SKM-1 treated with dmso at 0.1 percent for 144 hours (cell line): ENCODE measurements around the gene JUND.
"Not testable (repeated sequence)": the region's sequence is repeated elsewhere in the genome, so short reads cannot be mapped to it uniquely, and the experiment has no call there.

Source experiments
- DNase-seq: peaks from one replicate; lab custom pipeline; 2025; ENCODE audit not compliant: unreplicated experiment; lab: John Stamatoyannopoulos, UW

The JUND gene

DNA sequence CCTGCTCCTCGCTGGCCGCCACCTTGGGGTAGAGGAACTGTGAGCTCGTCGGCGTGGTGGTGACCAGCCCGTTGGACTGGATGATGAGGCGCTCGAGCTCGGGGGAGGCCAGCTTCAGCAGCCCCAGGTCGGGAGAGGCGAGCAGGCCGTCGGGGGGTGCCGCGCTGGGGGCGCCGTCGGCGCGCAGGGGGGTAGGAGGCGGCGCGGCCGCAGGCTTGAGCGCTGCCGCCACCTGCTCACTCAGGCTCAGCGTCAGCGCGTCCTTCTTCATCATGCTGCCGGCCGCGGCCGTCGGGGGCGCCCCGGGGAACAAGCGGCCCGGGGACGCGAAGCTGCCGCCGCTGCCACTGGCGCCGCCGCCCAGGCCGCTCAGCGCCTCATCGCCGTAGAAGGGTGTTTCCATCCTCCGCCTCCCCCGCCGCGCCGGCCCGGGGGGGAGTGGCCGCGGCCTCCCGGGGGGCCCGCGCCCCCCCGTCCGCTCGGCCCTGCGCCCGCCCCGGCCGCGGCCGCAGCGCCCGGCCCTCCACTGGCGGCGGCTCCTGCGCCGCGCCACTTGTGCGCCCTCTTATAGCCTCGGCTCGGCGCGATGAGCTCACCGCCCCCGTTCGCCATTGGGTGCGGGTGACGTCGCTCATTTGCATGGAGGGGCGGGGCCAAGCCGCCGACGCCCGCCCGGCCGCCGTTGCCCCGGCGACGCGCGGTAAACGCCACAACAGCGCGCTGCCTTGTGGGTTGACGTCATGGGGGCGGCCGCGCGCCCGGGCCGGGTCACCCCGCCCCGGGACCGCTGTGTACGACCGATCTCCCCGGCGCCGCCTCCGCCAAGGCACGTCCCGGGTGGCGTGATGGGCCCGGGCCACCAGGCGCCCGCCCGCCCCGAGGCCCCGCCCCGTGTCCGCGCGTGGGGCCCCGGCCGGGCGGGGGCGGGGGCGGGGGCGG is at the start of gene JUND:
Gene JUND, minus strand, starts transcription at position 541 of the 939 bp plus-strand sequence. Its CDS starts 138 bp downstream, at position 403.
- DNase-seq: peak; percentile 93

DNA sequence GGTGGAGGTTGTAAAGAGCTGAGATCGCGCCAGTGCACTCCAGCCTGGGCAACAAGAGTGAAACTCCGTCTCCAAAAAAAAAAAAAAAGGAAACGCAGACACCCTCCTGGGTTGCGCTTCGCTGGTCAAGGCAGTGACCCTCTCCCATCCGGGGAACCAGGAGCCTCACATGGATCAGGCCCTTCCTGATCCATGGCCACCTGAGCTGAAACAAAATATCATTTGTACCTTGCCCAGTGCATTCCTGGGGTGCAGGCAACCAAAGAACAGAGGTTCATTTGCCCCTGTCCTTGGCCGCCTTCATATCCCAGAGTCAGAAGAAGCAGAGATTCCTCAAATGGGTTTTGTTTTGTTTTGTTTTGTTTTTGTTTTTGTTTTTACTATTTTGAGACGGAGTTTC is 49.4 kb upstream of the JUND start:
- DNase-seq: no peak

DNA sequence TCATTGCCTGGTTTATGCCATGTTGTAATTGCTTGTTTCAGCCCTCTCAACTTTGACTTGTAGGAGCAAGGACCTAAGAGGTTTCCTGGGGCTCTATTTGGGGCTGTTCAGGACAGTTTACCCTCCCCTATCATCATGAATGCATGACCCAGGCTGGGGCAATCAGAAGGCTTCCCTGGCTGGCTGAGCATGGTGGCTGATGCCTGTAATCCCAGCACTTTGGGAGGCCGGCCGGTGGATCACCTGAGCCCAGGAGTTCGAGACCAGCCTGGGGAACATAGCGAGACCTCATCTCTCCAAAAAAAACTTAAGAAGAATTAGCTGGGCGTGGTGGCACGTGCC is 47.6 kb upstream of the JUND start:
- no peak for DNase-seq

DNA sequence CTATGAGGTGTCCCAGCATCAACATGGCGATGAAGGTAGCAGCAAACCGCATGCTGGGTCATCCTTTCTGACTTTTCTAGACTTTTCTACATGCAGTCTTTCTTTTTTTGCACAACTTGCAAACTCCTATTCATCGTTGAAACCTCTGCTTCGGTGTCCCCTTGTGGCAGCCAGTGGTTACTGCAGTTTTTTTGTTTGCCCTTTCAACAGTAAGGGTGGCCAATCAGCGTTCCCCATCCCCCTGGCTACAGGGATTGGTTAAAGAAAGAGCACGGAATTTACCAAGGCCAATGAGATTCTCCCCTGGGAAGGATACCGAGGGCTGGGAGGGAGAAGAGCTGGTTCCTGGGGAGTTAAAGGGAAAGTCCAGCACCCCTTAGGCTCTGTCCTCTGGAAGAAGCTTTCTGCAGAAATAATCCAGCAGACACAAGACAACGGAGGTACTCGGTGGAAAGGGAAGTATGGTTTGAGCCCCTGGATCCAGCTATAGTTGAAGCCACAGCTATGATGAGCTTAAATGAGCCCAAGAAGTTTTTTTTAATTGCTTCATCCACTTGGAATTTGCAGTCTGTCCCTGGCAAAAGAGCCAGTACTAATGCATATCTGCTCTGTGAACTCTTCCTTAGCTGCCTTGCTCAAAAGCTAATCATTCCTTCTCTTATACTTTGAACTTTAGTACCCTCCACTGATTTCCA is 47.1 kb upstream of the JUND start:
- DNase-seq: peak; percentile 96

DNA sequence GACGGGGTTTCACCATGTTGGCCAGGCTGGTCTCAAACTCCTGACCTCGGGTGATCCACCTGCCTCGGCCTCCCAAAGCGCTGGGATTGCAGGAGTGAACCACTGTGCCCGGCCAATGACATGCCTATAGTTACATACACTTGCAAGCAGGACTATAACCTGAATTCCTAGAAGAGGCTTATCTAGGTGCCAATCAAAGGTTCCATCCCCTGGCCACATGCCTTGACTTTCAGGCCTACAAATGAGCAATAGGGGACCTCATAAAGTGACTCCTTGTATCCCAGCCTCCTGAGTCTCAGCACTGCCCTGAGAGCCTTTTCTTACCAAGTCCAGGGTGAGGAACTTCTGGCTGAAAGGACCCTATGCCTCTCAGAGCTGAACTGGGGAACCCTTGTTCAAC is 45.4 kb upstream of the JUND start:
- no peak for DNase-seq

DNA sequence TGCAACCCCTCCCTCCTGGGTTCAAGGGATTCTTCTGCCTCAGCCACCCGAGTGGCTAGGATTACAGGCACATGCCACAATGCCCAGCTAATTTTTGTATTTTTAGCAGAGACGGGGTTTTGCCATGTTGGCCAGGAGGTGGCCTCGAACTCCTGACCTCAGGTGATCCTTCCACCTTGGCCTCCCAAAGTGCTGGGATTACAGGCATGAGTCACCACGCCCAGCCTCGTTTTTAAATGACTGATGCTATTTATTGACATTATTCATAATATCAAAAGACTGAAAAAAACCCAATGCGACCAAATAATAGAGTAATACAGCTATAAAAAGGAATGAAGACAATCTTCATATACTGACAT is 42.9 kb upstream of the JUND start:
- not testable (repeated sequence) for DNase-seq

DNA sequence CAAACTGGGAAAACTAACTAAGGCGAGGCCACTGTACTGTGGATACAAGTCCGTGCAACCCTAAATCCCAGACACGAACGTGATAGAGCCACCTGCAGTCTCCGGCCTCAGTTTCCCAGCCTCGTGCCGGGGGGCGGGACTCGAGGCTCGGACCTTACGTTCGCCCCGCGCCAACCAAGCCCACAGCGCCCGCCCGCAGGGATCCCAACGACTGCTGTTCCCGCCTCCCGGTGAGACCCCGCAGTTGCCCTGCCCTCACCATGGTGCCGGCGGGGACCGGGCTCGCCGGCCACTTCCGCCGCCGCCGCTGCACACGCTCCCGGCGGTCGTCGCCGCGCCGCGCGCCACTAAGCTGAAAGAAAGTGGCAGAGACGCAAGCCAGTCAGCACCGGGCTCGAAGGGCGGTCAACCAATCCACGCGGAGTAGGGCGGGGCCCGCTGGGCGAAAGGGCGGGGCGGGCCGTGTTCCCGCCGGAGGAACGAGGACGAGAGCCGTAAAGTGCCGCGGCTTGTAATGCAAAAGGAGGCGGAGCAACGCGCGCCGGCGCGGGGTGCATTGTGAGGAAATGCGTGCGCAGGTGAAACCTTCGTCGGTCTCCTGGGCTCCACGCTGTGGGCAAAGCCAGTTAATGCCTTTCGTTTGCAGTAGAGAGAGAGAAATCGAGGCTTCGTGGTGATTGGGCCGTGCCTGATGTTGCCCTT is 41.5 kb upstream of the JUND start, which contains the start of gene LSM4:
Gene LSM4, minus strand, starts transcription at position 318 of the 702 bp plus-strand sequence. Its CDS starts 56 bp downstream, at position 262.
- DNase-seq: peak; percentile 96

DNA sequence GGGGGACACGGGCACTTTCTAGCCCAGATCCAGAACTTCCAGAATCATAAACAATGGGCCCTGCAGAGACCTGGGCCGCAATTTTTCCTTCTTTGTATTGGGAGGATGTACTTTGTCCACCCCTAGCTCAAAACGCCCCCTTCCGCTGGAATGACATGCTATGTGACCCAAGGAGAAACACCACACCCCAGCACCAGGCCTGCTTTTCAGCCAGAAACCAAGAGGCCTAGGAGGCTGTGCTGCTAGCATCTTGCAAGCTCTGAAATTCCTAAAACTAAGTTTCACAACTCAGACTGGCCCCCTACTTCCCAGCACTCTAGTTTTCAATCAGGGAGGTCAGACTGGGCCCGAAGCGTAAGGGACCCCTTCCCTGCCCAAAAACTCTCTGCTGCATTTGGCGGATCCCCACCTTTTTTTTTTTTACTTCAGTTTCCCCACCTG is 40.9 kb upstream of the JUND start:
- peak; percentile 18 for DNase-seq

DNA sequence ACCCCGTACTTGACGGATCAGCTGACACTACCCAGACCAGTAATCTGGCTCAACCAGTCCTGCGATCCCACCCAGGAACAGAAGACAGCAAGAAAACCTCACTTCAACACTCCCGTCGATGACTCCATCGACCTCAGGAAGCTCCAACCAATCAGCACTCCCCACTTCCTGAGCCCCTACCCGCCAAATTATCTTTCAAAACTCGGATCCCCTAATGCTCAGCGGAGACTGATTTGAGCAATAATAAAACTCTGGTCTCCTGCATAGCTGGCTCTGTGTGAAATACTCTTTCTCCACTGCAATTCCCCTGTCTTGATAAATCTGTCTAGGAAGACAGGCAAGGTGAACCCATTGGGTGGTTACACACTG is 40.3 kb upstream of the JUND start:
- DNase-seq: no peak

DNA sequence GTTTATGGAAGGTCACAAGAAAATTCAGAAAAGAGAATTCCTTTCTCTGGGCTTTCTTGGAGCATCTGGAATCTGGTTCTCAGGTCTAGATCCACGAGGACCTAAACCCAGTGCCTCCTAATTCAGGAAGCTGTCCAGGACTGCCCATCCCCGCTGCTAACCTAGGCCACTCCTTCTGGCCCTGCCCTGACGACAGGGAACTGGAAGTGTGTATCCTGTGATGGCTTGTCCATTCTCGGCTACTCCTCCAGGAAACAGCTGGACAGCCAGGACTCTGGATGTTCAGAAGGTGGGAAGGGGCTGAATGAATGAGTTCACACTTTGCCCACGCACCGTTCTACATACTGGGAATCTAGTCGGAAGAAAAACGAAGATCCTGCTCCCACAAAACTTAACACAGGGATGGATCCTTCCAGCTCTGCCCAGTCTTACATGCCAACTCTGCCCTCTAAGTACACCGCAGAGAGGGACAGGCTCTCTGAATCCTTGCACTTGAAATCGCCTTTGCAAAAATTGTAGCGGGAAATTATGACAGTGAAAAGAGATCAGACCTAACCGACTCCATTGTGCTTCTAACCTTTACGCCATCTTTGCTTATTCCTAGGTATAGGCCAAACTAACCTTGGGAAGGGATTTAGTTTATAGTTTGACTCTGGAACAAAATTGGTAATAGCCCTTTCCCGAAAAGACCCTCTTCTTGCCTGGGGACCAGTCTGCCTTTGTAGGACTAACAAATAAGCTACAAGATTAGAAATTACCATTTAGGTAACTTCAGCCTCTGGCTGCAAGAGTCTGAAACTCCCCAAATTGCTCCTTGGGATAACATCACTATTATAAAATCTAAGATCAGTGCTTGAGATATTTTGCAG is 39.7 kb upstream of the JUND start:
- no peak for DNase-seq

DNA sequence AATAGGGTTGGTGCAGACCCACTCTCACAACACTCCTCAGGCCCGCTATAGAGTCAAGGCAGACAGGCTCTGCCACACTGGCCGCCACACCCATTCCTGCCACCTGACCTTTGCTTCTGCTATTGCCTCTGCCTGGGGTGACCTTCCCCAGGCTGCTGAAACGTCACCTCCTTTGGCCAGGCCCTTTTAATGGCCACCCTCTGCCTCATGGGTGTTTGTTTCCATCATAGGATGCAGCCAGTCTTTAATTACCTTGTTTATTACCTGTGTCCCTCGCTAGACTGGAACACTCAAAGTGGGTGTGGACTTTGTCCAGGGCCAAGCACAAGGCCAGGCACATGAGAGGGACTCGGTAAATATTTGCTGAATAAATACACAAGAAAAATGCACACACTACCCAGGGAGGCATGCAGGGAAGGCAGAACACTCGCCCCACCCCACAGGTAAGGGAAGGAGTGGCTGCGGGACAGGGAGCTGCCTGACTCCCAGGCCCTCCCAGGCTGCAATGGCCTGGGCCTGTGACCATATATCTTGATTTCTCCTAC is 38.2 kb upstream of the JUND start:
- DNase-seq: no peak

DNA sequence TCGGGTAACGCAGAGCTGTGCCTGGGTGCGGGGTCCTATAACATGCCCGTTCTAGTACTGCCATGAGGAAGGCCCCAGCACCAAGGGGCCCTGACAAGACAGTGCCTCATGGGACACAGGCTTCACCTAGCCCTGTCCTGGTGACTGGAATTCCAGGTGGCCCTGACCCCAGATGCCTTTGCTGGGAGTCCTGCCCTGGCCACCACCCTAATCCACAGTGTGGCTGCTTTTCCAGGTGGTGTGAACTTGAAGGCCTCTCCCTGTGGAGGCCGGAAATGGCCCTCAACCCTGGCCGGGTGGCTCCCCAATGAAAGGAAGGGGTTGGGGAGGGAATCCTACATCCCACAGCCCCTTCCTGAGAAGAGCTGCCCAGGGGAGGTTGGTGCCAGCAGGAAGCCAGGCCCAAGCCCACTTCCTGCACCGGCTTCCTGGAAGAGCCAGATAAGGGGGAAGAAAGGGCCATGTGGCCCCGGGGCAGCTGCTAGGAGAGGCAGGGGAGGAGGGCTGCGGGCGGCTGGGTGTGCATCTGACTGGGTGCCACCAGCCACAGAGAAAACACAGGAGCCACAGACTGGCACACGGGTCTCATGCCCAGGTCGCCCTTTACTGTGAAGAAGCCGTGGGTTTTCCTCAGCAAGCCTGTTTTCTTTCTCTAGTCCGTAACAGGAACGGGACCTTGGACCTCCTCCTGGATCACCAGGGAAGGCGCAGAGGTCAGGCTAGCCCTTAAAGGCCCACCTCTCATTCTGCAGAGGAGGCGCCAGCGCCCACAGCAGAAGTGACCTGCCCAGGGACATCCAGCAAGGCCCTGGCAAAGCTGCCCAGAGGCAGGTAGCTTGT is 36.8 kb upstream of the JUND start:
- peak; percentile 8 for DNase-seq

DNA sequence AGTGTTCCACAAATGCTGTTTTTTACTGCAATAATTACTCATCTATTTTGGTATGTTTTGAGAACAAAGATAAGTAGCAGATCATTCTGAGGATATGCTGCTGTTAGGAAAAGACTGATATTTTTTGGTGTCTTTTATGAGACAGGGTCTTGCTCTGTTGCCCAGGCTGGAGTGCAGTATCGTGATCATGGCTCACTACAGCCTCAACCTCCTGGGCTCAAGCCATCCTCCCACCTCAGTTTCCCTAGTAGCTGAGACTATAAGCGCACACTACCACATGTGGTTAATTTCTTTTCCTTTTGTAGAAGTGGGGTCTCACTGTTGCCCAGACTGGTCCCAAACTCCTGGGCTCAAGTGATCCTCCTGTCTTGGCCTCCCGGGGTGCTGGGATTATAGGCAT is 32.0 kb upstream of the JUND start:
- DNase-seq: no peak

DNA sequence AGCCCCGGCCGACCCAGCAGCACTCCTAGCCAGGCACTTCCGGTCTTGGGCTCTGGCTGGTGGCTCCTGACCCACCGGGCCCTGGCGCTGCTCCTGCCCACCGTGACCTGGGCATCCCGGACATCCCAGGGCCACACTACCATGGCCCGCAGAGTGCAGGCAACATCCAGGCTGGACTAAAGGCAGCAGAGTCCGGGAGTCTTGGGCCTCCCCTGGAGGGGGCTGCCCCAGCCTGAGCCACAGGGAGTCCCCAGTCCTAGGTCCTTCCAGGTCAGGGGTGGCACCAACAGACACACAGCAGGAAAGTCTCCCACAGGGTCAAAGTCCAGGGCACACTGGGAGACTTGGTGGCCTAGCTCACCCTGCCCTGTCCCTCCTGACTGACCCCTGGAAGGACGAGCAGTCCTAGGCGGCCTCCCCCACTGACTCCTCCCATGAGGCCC is 30.7 kb upstream of the JUND start:
- DNase-seq: no peak

DNA sequence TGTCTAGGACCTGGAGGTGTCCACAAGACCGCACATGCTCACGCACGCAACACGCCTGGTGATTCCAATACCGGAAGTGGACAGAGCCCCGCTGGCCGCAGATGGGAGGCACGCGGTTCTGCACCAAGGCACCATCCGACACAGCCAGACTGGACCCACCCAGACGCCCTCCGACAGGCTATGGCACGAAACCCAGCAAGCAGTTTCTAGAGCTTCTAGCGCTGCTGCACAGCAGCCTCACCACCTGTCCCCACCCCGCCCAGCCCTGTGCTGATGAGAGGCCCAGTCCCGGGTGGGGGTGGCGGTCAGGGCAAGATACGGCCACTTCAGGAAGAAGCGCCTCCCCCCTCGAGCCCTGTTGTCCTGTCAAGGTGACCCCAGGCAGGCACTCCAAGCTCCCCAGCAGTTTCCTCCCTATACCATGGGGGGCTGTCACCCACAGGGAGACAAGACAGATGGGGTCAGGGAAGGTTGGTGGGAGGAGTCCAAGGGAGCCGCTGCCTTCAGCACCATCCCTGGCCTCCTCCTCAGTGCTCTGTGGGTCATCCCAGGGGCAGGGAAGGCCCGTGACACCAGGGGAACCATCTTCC is 30.2 kb upstream of the JUND start:
- no peak for DNase-seq

DNA sequence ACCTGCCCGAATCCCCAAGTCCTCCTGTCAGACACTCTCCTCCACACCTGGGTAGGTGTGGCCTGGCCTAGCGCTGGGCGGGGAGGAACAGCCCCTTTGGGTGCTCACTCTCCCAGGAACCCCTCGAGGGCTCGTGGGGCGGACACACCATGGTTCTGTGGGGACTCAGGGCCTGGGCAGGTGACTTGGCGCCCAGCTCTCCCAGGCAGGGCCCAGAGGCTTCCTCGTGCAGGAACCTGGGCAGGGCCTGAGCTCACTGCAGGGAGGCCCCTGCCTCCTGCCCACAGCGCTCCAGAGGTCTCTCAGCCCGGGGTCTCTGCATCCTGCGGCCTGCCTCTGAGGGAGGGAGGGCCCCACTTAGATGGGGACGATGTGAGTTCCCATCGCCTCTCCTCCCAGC is 29.5 kb upstream of the JUND start:
- no peak for DNase-seq

DNA sequence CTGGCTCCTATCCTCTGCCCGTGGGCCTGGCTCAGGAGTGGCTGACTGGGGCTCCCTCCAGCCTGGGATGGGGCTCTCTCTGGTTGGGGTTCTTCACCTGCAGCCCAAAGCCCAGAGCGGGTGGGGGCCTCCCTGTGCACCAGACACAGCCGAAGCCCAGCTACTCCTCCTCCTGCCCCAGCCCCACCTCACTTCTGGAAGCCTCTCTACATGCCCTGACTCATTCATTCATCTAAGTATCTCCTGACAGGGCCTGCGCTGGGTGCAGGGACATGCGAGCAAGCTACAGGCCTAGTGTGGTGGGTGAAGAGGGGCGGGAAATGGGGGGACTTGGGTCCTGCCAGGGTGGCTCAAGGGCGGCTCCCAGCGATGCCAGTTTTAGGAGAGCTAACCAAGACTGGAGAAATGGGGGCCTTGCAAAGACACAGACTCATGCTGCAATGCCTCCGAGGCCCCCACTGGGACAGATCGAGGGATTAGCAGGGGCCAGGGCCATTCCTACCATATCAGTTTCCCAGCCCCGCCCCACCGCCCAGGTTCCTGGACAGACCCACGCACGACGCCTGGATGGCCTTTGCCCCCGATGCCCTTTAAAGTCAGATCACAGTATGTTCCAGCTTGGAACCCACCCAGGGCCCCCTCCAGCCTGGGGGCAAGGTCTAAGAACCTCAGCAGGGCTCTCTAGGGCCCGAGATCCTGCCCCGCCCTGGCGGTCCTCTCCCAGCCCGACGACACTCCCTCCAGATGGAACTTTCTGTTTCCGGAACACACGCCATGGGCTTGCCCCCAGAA is 28.9 kb upstream of the JUND start:
- DNase-seq: no peak

DNA sequence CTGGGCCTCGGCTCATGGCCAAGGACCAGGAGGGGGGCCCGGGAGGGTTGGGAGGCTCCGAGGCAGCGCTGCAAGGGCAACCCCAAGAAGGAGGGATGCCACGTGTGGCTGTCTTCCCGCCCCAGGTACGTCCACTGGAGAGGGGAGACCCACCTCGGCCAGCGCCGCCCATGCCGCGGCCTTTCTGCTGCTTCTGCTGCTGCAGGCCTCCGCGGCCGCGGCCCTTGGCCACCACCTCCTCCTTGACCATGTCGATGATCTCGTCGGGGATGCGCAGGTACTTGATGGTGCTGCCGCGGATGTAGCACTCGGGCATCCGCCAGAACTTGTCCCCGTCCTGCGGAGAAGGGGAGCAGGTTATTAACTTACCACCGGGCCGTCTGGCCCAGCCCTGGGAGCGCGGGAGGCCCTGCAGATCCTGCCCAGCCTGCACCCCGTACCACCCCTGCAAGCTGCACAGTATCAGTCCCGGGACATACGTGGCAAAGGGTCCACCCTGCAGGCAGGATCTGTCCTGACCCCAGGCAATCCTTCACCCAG is 28.2 kb upstream of the JUND start:
- no peak for DNase-seq
